LNCAP (cell line): ENCODE results near the gene XPR1.

ENCODE experiments used
- TF ChIP-seq, protein P1 (sequence below): fragments of 450-650 bp; IDR thresholded peaks from 2 replicates; pipeline ENCODE4 v1.5.1; 2017; ENCODE audit warnings: mild to moderate bottlenecking

Gene XPR1

GRCh38 chr1:180631766-180632325 lies at the start of gene XPR1:
TSS of gene XPR1 (plus strand) at chr1:180632022. CDS start at chr1:180632202, 180 bp downstream.
- TF ChIP-seq, protein P1, sequence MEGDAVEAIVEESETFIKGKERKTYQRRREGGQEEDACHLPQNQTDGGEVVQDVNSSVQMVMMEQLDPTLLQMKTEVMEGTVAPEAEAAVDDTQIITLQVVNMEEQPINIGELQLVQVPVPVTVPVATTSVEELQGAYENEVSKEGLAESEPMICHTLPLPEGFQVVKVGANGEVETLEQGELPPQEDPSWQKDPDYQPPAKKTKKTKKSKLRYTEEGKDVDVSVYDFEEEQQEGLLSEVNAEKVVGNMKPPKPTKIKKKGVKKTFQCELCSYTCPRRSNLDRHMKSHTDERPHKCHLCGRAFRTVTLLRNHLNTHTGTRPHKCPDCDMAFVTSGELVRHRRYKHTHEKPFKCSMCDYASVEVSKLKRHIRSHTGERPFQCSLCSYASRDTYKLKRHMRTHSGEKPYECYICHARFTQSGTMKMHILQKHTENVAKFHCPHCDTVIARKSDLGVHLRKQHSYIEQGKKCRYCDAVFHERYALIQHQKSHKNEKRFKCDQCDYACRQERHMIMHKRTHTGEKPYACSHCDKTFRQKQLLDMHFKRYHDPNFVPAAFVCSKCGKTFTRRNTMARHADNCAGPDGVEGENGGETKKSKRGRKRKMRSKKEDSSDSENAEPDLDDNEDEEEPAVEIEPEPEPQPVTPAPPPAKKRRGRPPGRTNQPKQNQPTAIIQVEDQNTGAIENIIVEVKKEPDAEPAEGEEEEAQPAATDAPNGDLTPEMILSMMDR = 0 out of 2 replicates have a peak, but pooled peaks have one; percentile 10

- TF ChIP-seq, protein P1 = no peak
These were observed 47.0 kb upstream of the XPR1 start for GRCh38 chr1:180584869-180585268.

DNA sequence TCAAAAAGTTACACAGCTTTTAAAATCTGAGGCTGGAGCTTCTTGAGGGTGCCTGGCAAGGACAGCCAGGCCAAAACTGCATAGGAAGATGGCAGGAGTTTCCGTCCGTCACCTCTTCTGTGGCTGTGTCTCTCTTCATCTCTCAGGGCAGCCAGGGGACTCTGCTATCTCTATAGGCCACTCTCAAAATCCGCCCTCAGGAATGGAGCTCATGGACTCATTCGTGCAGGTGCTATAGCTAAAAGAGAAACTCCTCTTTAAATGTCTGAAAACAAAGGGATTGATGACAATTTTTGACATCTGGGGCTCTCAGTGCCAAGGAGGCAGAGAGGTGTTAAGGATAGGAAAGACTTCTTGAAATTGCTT lies 45.8 kb upstream of the XPR1 start:
- TF ChIP-seq, protein P1 = no peak

GRCh38 chr1:180586671-180587155 lies 45.1 kb upstream of the XPR1 start:
- TF ChIP-seq, protein P1 = no peak

GRCh38 chr1:180588121-180588520 lies 43.7 kb upstream of the XPR1 start:
- TF ChIP-seq, protein P1 = no peak

- TF ChIP-seq, protein P1 = no peak
These were observed 40.9 kb upstream of the XPR1 start for GRCh38 chr1:180590889-180591288.

DNA sequence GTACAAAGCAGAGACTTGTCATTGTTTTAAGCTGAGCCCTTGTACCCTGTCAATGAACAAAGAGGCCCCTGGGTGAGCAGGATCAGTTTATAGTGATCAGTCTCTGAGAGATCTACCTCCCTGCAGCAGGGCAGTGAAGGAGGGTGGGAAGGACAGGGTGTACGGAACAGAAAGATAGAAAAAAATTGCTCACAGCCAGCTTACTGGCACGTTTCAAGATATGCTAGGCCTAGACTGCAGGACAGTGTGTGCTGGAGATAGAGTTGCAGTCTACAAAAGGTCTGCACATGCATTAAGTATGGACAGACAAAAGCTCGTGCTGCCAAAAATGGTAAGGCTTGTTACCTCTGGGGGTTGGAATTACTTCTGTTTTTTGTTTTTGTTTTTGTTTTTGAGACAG lies 38.4 kb upstream of the XPR1 start:
- TF ChIP-seq, protein P1 = no peak

- TF ChIP-seq, protein P1 = no peak
These were observed 37.1 kb upstream of the XPR1 start for GRCh38 chr1:180594723-180595122.
